ENCODE measurements around the gene C13orf46. TPM values are rescaled to one million over a fixed set of nuclear protein-coding genes. Genes with fewer than 3 reads are reported as not detected.
A peak's percentile ranks its signal among the peaks of the same experiment; 100 is the strongest.

Gene C13orf46
- total and polyA plus RNA-seq, 8 donors = 0.58 to 32.6 (median 8.7) TPM; not detected in 1

DNA sequence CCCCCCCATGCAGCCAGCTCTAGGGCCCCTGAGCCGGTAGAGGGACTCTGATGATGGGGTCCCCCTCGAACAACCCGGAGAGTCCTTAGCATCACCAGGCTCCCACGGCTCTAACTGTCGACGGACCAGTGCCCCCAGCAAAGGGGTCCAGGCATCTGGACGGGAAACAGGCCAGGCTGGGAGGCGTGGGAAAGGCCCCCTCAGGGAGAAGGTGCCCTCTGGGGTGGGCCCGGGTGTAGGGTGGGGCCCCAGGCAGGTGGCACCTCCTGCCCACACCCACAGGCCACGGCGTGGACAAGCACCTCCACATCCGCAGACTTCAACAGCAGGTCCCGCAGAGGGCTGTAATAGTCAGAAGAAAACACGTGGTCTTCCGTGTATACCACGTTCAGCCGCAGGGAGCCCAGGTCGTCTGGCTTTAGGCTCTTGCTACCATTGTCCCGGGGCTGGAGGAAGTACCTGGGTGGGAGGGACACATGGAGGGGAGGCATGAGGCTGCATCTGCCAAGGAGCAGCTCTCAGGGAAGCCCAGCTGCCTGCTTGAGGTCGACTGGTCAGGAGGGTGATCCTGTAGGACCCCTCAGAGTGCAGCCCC, 44.7 kb upstream of the C13orf46 start:
- Histone ChIP-seq H3K36me3 (peaks cover 30 to 87% (median 85%) of the 10 kb centered on the region in 4 donors), H3K9me3 (no peaks in the 10 kb centered on the region)
- no peak for DNase-seq

DNA sequence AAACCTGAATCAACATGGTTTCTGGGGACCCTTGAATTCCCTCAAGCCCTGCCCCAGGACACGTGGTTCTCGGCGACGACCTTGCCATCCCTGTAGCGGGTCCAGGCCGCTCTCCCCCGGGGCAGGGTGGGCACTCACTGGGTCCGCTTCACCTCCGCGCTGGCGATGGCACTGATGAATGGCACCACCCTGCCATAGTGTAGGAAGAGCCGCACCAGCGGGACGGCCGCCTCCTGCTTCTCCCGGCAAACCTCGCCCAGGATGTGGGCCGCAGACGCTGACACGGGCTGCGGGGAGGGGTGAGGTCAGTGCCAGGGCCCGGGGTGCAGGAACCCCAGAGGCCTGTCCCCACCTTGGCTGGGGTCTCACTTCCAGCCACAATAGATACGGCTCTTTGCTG, 44.1 kb upstream of the C13orf46 start:
- intact Hi-C loops (cut with DNase I; ENCODE audit: low total_unique reads) = no loop called here
- no peak for DNase-seq
- Histone ChIP-seq H3K4me1 (peaks cover 0 to 13% (median 6%) of the 10 kb centered on the region in 4 donors), H3K27me3 (no peaks in the 10 kb centered on the region), H3K27ac (no peak overlapping the region), H3K4me3 (no peak overlapping the region), H3K9me3 (no peaks in the 10 kb centered on the region), H3K36me3 (peaks cover 30 to 85% (median 83%) of the 10 kb centered on the region in 4 donors)
- TF ChIP-seq EP300 (IDR thresholded peaks at IDR 0.05) (no peak), POLR2A (IDR thresholded peaks at IDR 0.05) (no peak), POLR2AphosphoS5 (IDR thresholded peaks at IDR 0.05) (no peak)
- TF ChIP-seq, protein P1, sequence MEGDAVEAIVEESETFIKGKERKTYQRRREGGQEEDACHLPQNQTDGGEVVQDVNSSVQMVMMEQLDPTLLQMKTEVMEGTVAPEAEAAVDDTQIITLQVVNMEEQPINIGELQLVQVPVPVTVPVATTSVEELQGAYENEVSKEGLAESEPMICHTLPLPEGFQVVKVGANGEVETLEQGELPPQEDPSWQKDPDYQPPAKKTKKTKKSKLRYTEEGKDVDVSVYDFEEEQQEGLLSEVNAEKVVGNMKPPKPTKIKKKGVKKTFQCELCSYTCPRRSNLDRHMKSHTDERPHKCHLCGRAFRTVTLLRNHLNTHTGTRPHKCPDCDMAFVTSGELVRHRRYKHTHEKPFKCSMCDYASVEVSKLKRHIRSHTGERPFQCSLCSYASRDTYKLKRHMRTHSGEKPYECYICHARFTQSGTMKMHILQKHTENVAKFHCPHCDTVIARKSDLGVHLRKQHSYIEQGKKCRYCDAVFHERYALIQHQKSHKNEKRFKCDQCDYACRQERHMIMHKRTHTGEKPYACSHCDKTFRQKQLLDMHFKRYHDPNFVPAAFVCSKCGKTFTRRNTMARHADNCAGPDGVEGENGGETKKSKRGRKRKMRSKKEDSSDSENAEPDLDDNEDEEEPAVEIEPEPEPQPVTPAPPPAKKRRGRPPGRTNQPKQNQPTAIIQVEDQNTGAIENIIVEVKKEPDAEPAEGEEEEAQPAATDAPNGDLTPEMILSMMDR (IDR thresholded peaks at IDR 0.05) = no peak
- 89 to 95% (median 92%) methylated on average over 21 to 23 of the region's 23 CpGs for WGBS, 5 donors

More for the DNA sequence above, 44.7 kb upstream of the C13orf46 start:
- TF ChIP-seq, protein P1 (IDR thresholded peaks at IDR 0.05) = no peak
- TF ChIP-seq EP300 (IDR thresholded peaks at IDR 0.05) (no peak), POLR2AphosphoS5 (IDR thresholded peaks at IDR 0.05) (no peak), POLR2A (IDR thresholded peaks at IDR 0.05) (no peak)
- WGBS, 5 donors = 86 to 94% (median 91%) methylated on average over 17 to 20 of the region's 20 CpGs
- no peak overlapping the region for H3K4me3 ChIP-seq
- no peaks in the 10 kb centered on the region for H3K27me3 ChIP-seq
- H3K27ac ChIP-seq = no peak overlapping the region
- peaks cover 0 to 13% (median 6%) of the 10 kb centered on the region in 4 donors for H3K4me1 ChIP-seq
- intact Hi-C loops (cut with DNase I; ENCODE audit: low total_unique reads) = no loop called here

DNA sequence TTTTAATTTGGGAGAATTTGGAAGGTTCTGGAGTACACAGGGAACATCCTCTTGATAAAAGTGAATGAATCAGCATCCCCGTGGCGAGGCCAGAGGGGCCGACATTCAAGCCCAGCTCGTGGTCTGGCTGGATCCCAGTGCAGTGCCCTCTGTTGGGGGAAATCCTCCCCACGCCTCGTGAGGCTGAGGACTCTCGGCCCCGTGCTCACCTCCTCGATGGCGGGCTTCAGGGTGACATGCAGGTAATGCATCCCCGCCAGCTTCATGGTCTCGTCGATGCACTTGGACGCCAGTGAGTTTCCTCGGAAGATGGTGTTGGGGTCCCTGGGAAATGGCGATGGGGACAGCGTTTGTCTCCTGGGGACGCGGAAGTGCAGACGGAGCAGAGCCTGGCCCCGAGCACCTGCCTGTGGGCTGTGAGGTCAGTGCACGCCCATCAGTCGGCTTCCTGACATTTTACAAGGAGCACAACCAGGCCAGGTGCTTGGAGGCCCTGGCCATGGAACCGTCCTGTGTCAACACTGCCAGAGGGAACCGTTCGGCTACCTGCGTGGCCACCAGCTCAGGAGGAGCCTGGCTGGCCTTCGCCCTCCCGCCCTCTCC, 43.3 kb upstream of the C13orf46 start:
- 81 to 83% (median 81%) methylated on average over 23 to 29 of the region's 29 CpGs for WGBS, 5 donors
- no peaks in the 10 kb centered on the region for H3K9me3 ChIP-seq
- peaks cover 30 to 85% (median 81%) of the 10 kb centered on the region in 4 donors for H3K36me3 ChIP-seq
- no peak for DNase-seq
- H3K27me3 ChIP-seq = no peaks in the 10 kb centered on the region
- H3K4me3 ChIP-seq = no peak overlapping the region
- H3K27ac ChIP-seq = no peak overlapping the region
- intact Hi-C loops (cut with DNase I; ENCODE audit: low total_unique reads) = no loop called here
- TF ChIP-seq POLR2A (IDR thresholded peaks at IDR 0.05) = no peak
- TF ChIP-seq, protein P1 (IDR thresholded peaks at IDR 0.05) = peak in 1 of 7 experiments; percentile 8
- H3K4me1 ChIP-seq = peaks cover 0 to 13% (median 6%) of the 10 kb centered on the region in 4 donors

DNA sequence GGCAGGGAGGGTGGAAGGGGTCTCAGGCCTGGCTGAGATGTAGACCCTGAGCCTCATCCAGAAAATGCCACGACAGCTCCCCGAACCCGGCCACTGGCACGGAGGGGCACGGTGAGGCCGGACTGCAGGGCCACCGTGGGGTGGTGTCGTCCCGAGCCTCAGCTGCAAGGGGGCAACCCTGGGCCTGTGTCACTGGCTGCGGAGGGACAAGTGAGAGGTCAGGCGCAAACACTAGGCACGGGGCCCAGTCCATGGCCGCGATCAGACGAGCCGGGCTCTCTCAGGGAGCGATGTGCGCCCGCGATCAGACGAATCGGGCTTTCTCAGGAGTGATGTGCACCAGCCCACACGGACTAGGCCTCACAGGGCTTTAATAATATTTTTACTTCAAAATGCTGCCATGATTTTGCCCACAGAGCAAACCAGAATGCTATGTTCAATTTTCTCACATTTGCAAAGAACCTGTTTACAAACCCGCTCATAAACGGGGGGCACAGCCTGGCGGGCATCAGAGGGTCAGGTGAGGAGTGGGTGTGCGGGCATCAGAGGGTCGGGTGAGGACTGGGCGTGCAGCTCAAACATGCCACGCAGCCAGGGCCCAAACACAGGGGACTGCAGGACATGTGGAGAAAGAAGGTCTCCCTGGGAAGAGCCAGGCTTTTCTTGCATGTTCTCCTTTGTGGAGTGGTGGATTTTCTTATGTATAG, 42.6 kb upstream of the C13orf46 start:
- Histone ChIP-seq H3K4me3 (no peak overlapping the region), H3K27me3 (no peaks in the 10 kb centered on the region), H3K9me3 (no peaks in the 10 kb centered on the region), H3K4me1 (peaks cover 0 to 13% (median 6%) of the 10 kb centered on the region in 4 donors), H3K27ac (no peak overlapping the region), H3K36me3 (peaks cover 26 to 85% (median 83%) of the 10 kb centered on the region in 4 donors)
- WGBS, 5 donors = 92 to 93% (median 93%) methylated on average over 28 to 30 of the region's 30 CpGs
- intact Hi-C loops (cut with DNase I; ENCODE audit: low total_unique reads) = no loop called here
- DNase-seq = no peak
- TF ChIP-seq POLR2A (IDR thresholded peaks at IDR 0.05) (no peak), EP300 (IDR thresholded peaks at IDR 0.05) (no peak)
